ENCODE results near the gene FSTL4.
A peak's percentile ranks its signal among the peaks of the same experiment; 100 is the strongest.

Gene FSTL4

GRCh38 chr5:133638436-133638835 lies 26.1 kb upstream of the FSTL4 start:
- no peak overlapping the region for H3K4me3 ChIP-seq (ENCODE audit: low read depth, low read length)
- no peak for DNase-seq (ENCODE audit: low read depth, low spot score)
- in situ Hi-C loops (cut with HindIII; ENCODE audit: low sequenced_read_pairs): no loop called here
- TF ChIP-seq CTCF (IDR thresholded peaks at IDR 0.05; ENCODE audit: low read depth, low read length): no peak

- in situ Hi-C loops (cut with HindIII; ENCODE audit: low sequenced_read_pairs): no loop called here
- DNase-seq (ENCODE audit: low read depth, low spot score): no peak
- no peak overlapping the region for H3K4me3 ChIP-seq (ENCODE audit: low read depth, low read length)
- TF ChIP-seq CTCF (IDR thresholded peaks at IDR 0.05; ENCODE audit: low read depth, low read length): no peak
These were observed 24.9 kb upstream of the FSTL4 start for GRCh38 chr5:133637206-133637605.

GRCh38 chr5:133635051-133635450 lies 22.7 kb upstream of the FSTL4 start:
- H3K4me3 ChIP-seq (ENCODE audit: low read depth, low read length): no peak overlapping the region
- in situ Hi-C loops (cut with HindIII; ENCODE audit: low sequenced_read_pairs): no loop called here
- no peak for TF ChIP-seq CTCF (IDR thresholded peaks at IDR 0.05; ENCODE audit: low read depth, low read length)
- peak; percentile 78 for DNase-seq (ENCODE audit: low read depth, low spot score)

GRCh38 chr5:133627180-133627579 lies 14.8 kb upstream of the FSTL4 start:
- in situ Hi-C loops (cut with HindIII; ENCODE audit: low sequenced_read_pairs): no loop called here
- no peak overlapping the region for H3K4me3 ChIP-seq (ENCODE audit: low read depth, low read length)
- no peak for TF ChIP-seq CTCF (IDR thresholded peaks at IDR 0.05; ENCODE audit: low read depth, low read length)
- DNase-seq (ENCODE audit: low read depth, low spot score): no peak

- TF ChIP-seq CTCF (IDR thresholded peaks at IDR 0.05; ENCODE audit: low read depth, low read length): no peak
- in situ Hi-C loops (cut with HindIII; ENCODE audit: low sequenced_read_pairs): no loop called here
- H3K4me3 ChIP-seq (ENCODE audit: low read depth, low read length): no peak overlapping the region
- no peak for DNase-seq (ENCODE audit: low read depth, low spot score)
These were observed 12.0 kb upstream of the FSTL4 start for GRCh38 chr5:133624316-133624715.

- no peak for DNase-seq (ENCODE audit: low read depth, low spot score)
- no peak for TF ChIP-seq CTCF (IDR thresholded peaks at IDR 0.05; ENCODE audit: low read depth, low read length)
- in situ Hi-C loops (cut with HindIII; ENCODE audit: low sequenced_read_pairs): no loop called here
These were observed 5.8 kb upstream of the FSTL4 start for GRCh38 chr5:133618141-133618540.

GRCh38 chr5:133613743-133614142 lies 1.4 kb upstream of the FSTL4 start:
- in situ Hi-C loops (cut with HindIII; ENCODE audit: low sequenced_read_pairs): no loop called here
- H3K4me3 ChIP-seq (ENCODE audit: low read depth, low read length): no peak overlapping the region
- no peak for DNase-seq (ENCODE audit: low read depth, low spot score)
- TF ChIP-seq CTCF (IDR thresholded peaks at IDR 0.05; ENCODE audit: low read depth, low read length): no peak

More at GRCh38 chr5:133618141-133618540, 5.8 kb upstream of the FSTL4 start:
- H3K4me3 ChIP-seq (ENCODE audit: low read depth, low read length): no peak overlapping the region

Measured in astrocyte of the spinal cord (primary cell).